Suppressor macrophage (primary cell): ENCODE data around the gene SART1.
A peak's percentile ranks its signal among the peaks of the same experiment; 100 is the strongest.
"Not testable (repeated sequence)": the region's sequence is repeated elsewhere in the genome, so short reads cannot be mapped to it uniquely, and the experiment has no call there.

Source experiments
- DNase-seq, 4 experiments: peaks; one replicate each; pipeline ENCODE4 v3.0.0-alpha.2; 2020 to 2022

Gene SART1

DNA sequence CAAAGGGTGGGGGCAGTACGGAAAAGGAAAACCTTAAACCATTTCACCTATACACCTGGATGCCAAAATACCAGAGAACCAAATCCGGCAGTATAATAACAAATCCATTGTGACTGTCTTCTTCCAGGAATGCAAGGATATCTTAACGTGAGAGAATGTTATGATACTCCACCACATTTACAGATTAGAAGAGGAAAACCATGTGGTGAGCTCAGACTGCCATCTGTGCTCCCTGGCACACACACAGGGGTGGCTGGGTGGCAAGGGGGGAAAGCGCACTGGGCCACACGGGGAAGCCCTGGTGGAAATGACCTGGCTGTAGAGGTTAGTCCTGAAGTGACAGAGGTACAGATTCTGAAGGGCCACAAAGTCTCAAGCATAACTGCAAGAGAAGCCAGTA, 30.5 kb downstream of the SART1 start:
- no peak for DNase-seq

DNA sequence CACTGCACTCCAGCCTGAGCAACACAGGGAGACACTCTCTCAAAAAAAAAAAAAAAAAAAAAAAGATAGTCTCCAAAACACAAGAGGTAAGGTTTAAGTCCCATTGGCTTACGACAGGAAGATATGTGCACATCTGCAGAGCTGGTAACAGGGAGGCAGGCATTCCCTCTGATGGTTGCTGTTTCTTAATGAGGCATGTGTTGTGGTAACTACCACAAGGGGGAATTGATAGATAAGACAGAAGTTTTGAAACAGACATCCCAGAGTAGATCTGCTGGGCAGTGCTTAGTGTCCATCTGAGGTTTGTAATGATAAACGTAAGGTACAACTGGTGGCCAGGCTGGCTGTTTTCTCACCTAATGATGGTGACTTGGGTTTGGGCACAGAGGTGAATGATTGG, 35.8 kb downstream of the SART1 start:
- DNase-seq, result no peak

DNA sequence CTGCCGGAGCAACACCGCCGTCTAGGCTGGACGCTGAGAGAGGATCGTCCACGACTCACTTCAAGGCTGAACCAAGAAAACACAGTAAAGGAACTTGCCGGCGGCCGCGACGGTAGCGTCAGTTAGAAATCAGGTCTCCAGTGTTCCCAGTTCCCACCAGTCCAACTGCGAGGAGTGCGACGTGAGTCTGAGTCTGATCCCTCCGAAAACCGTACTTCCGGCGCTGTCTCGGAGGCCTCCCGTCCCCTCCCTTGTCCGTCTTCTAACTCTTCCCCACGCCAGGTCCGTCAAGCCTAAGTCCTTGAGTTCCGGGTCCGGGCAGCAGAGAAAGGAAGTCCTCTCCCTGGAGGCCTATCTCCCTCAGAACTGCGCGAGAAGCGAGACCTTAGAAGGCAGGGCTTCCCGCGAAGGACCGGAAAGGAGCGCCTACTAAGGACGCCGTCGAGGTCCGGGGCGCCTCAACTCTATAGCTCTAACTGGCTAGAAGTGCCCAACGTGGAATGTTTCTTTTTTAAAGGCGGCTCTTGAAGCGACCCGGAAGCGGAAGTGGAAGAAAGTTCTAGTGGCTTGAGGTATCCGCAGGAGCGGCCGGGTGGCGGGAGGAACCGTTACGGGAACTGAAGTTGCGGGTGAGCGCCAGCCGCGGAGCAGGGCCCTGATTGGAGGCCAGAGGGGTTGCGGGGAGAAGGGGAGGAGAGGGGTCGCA, 40.6 kb downstream of the SART1 start, which contains the start of the genes BANF1 and EIF1AD:
TSS of gene BANF1 (plus strand) at position 562 of the 706 bp plus-strand sequence. CDS start 748 bp downstream, outside the sequence.
TSS of gene EIF1AD (minus strand) at position 216 of the 706 bp plus-strand sequence. CDS start 1,768 bp downstream, outside the sequence.
- peak; percentile 96 to 98 (median 96) for DNase-seq

DNA sequence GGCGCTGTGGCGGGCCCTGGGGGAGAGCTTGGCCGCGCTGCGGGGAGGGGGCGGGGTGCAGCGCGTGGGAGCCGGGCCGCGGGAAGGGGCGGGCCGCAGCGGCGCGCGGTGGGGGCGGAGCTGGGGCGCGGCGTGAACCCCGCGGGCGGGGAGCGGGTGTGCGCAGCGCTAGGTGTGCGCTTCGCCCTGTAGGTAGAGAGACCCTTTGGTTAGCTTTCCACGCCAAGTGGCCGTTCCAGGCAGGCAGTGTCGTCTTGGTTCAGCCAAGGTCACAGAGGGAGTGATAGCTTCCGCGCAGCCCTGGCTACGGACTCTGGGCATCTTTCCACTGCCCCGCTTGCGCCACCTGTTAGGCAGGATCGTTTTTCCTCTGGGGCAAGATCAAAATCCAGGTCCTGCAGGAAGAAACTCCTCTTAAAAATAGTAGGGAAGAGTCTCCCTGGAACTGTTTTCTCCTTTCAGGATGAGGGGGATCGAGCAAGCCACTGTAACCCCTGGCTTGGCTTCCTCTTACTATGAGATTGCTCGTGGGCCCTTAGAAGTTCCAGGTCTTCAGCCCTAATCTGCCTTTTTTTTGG, 41.2 kb downstream of the SART1 start:
- DNase-seq, result peak in 2 of 4 experiments; percentile 81 to 85

DNA sequence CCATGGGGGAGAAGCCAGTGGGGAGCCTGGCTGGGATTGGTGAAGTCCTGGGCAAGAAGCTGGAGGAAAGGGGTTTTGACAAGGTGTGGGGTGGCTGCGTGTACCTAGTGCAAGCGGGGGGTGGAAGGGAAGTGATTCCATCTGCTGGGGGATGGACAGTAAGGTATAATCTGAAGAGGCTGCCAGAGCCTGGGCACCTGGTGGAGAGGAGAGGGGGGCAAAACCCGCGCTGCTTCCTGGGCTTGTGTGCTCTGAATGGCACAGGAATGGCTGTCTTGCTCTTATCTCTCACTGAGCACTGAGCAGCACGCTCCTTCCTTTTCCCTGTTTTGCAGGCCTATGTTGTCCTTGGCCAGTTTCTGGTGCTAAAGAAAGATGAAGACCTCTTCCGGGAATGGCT, 41.8 kb downstream of the SART1 start:
- no peak for DNase-seq

DNA sequence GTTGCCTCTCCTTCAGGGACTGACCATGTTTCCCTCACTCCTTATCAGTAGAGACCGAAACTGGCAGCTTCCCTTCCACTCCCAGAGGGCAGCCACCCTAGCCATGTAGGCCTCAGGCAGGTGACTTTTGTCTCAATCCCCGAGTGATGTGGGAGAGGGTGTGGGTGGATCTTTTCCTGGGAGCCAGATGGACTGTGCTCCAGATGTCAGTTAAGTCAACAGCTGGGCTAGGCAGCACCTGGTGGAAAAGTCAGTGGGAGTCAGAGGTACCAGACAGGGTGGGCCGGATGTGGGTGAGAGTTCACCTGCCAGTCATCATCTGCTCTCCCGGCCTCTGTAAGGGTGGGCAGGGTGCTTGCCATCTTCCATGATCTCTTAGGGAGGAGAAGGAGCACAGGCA, 42.7 kb downstream of the SART1 start:
- no peak for DNase-seq

DNA sequence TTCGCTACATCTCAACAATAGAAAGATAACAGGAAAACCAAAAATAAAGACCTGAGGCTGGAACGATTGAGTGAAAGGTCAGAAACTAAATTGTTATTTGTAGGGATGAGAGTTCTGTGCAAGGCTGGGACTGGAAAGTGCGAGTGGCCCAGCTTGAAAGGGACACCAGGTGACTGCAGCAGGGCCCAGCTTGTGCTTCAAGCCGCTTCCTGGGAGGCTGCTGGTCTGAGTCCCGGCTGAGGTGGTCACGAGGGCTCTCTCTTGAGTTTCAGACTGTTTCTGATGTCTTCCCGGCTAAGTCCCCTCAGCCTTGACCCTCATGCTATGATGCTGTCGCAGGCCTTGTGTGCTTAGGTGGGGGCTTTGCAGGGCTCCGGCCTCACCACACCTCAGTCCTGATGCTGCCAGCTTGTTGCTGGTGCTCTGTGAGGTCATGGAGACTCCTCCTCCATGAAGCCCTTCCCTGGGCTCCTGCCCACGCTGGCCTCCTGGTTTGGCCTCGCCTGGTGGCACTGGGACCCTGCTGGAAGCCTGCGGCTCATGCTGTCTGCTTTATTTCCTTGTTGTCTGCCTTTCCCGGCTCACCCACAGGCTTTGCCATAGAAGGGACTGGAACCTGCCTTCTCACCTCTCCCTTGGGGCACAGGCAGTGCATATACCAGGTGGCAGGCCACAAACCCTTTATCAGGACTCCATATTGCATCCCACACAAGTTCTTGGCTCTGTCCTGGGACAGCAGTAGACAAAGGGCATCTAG, 44.8 kb downstream of the SART1 start:
- DNase-seq, result no peak

DNA sequence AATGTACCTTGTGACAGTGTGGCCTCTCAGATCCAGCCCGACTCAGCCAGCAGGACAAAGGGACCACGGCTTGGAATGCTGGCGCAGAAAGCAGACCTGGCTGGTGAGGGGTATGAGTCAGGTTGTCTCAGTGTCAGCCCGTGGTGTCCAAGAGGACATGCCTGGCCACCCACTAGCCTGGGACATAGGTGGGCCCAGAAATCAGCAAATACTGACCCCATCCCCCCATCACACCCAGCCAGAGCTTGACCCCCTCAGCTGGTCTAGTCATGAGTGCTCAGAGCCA, 45.3 kb downstream of the SART1 start:
- DNase-seq, result no peak

DNA sequence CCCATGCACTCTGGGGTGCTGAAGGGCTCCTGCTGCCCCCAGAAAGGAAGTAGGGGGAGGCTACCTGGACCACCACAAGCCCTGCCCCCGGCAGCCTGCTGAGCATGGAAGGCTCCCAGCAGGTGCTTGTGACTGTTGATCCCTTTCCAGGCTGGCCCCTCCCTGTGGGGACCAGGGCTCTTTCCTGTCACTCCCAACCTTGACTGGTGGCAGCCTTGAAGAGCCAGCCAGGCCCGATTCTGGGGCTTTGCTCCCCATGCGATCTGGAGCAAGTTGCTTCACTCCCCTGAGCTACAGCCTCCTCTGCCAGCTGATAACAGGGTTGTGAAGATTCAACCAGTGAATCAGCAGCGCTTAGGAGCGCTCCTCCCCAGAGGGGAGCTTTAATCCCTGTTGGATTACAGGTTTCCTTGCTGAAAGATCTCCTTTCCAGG, 45.7 kb downstream of the SART1 start:
- no peak for DNase-seq

DNA sequence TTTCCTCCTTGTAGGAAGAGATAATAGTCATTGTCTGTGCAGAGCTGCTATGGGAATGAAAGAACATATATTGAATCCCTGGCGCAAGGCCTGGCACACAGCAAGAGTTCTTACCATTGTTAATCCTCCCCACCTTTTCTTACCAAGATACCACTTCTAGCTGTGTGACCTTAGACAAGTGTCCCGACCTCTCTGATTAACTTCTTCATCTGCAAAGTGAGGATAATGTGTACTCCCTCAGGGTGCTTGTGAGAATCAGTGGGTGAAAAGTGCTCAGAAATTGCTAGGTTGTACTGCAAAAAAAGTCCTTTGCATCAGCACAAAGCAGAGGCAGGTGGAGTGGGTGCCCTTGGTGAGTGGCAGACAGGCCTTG, 46.5 kb downstream of the SART1 start:
- no peak for DNase-seq

DNA sequence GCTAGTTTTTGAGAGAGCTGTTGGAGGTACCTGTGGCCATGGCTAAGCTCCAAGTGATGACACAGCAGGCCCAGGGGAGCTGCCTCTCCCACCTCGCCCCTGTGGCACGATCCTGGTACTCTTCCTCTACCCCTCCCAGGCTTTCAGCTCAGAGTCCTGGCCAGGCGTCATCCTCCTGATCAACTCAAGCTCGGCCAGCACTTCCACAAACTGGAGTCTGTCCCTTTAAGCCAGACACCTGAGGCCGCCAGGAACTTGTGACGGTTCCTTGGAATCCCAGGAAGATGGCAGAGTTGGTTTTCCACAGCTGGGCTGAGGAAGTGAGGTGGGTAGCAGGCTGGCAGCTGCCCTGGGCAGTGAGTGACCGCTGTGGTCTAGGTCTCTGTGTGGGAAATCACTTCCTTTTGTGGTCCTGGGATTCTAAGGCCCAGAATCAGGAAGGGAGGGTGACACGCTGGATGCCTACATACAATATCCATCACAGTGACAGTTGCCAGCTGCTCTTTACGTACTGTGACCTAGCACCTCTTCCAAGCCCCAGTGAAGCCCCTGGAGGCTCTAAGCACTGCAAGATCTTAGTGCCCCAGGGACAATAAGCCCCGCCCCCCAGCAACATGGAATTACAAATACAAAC, 47.1 kb downstream of the SART1 start:
- peak; percentile 44 to 61 (median 52) for DNase-seq

DNA sequence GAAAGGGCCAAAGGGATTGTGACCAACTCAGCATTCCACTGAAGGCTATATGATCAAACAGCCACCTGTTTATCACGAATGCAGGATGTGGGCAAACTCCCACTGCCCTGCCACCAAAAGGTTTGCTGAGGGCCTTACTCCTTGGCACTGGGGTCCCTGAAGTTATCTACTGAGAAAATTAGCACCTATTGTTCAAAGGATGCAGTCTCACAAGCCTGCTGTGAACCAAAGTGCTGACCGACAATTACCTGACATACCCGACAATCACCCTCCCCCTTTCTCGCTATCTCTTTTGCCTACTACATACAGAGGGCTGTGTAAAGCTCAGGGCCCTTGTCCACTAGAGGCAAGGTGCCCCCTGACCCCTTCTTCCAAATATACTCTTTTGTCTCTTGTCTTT, 48.5 kb downstream of the SART1 start:
- not testable (repeated sequence) for DNase-seq

DNA sequence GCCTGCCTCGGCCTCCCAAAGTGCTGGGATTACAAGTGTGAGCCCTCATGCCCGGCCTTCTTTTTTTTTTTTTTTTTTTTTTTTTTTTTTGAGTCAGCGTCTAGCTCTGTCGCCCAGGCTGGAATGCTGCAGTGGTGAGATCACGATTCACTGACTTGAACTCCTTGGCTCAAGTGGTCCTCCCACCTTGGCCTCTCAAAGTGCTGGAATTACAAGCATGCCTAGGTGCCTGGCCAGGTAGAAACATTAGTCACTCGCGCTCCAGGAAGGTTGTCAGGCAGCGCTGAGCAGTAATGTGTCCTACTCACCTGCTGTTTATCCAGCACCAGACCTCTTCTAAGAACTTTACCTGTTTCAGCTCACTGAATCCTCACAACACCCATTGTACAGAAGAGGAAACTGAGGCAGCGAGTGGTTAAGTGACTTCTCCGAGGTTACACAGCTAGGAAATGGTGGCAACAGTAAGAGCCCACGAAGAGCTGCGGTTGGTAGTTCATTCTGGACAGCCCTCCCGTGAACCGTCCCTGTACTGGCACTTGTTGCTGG, 49.8 kb downstream of the SART1 start:
- DNase-seq, result no peak

DNA sequence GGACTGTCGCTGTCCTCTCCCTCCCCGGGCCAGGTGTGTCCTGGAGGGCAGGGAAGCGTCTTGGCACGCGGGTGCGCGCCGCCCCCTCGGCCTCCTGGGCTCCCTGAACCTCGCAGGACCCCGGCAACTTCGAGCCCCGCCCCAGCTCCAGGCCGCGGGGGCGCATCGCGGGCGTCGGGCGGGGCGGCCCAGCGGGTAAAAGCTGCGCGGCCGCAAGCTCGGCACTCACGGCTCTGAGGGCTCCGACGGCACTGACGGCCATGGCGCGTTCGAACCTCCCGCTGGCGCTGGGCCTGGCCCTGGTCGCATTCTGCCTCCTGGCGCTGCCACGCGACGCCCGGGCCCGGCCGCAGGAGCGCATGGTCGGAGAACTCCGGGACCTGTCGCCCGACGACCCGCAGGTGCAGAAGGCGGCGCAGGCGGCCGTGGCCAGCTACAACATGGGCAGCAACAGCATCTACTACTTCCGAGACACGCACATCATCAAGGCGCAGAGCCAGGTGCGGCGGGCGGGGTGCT, 50.3 kb downstream of the SART1 start, which contains the start of gene CST6:
TSS of gene CST6 (plus strand) at position 224 of the 519 bp plus-strand sequence. CDS start at position 261, 37 bp downstream.
- DNase-seq, result peak in 1 of 4 experiments; percentile 18

DNA sequence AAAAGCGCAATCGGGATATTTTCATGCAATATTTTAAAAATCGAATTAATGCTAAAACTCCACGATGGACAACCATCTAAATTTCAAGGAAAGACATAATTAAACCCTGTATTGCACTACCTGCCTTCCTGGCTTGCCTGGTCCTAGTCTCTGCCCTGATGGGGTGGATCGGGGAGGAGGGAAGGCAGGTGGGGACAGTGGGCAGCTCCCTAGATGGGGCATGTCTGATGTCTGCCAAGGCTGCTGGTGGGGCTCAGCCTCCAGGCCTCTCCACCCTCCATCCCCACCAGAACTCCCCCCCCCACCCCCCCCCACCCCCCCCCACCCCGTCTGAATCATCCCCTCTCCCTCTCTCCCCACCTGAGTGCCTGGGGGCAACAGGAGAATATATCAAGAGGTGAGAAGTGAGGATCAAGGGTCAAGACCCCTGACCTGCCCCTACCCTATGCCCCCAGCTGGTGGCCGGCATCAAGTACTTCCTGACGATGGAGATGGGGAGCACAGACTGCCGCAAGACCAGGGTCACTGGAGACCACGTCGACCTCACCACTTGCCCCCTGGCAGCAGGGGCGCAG, 50.9 kb downstream of the SART1 start:
- DNase-seq, result no peak

DNA sequence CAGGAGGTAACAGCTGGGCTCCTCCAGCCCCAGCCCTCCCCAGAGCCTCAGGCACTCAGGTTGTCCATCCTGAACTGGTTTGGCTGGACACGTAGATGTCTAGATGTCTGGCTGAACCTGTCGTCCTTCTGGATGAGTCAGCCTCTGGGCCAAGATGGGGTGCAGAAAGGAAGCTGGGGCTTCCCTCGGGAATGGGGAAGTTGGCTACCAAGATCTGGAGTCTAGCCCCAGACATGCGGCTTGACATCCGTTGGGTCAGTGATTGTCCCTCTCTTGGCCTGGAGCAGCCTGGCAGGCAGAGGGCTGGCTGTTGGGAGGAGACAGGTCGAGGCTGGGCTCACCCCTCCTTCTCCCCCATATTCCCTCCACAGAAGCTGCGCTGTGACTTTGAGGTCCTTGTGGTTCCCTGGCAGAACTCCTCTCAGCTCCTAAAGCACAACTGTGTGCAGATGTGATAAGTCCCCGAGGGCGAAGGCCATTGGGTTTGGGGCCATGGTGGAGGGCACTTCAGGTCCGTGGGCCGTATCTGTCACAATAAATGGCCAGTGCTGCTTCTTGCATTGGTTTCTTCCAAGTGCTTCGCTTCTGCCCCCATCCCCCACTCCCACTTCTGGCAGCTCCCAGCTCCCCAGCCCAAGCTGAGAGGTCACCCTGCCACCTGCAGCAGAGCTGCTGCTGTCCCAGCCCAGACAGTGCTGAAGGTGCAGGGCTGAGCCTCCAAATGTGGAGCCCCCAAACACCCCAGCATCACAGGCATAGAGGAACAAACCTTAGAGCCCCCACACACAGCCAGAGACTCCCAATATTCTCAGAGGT, 51.6 kb downstream of the SART1 start:
- DNase-seq, result peak; percentile 72 to 88 (median 85)

DNA sequence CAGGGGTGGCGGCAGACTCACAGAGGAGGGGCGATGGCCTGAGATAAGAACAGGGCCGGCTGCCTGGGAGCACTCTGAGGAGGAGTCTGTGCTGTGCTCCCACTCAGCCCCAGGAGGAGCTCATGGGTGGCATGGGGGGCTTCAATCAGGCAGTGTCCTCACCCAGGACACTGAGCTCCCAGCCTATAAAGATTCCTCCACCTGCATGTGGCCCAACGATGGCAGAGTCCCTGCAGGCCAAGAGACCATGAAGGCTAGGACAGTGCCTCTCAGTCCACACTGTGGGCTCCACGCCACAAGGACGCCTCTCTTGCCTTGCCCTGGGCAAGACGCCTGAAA, 52.2 kb downstream of the SART1 start:
- no peak for DNase-seq

DNA sequence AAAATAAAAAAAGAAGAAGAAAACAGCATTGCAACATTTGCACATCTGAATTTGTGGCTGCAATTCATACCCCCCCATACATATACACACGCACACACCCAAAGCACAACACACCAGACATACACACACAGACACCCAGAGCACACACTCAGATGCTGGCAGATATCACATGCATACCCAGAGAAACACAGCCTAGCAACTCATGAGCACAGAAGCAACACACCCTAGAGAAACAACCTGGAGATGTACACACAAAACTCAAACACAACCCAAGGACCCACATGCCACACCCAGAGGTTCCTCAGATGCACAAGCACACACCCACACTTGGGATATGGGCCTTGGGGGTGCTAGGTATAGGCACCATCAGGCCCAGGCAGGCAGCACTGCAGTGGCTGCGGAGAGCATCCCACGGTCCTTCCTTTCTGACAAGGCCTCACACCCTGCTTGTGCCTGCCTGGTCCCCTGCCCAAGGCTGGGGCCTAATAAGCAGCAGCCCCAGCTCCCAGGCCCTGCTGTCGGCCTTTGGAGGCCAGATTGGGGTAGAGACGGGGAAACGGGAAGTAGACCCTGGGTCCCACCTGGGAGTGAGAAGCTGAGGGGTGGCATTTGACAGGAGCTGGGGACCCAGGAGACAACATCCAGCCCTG, 53.4 kb downstream of the SART1 start:
- peak in 1 of 4 experiments; percentile 21 for DNase-seq

DNA sequence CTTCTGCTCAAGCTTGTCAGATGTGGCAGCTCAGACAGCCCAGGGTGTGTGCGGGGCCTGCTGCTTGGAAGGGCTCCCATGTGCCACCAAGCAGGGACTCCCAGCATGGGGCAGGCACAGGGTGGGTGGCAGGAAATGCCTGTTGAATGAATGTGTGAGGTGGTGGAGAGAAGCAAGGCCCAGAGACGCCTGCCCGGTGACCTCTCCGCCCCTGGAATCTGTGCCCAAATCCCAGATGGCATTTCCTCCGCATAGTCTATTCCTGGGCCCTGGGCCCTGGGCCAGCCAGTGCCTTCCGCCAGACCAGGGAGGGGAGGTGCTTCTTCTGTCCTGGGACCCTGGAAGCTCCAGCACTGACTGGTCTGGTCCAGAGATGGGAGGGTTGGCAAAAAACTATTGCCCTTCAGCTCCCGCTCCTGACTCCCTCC, 53.9 kb downstream of the SART1 start:
- no peak for DNase-seq

DNA sequence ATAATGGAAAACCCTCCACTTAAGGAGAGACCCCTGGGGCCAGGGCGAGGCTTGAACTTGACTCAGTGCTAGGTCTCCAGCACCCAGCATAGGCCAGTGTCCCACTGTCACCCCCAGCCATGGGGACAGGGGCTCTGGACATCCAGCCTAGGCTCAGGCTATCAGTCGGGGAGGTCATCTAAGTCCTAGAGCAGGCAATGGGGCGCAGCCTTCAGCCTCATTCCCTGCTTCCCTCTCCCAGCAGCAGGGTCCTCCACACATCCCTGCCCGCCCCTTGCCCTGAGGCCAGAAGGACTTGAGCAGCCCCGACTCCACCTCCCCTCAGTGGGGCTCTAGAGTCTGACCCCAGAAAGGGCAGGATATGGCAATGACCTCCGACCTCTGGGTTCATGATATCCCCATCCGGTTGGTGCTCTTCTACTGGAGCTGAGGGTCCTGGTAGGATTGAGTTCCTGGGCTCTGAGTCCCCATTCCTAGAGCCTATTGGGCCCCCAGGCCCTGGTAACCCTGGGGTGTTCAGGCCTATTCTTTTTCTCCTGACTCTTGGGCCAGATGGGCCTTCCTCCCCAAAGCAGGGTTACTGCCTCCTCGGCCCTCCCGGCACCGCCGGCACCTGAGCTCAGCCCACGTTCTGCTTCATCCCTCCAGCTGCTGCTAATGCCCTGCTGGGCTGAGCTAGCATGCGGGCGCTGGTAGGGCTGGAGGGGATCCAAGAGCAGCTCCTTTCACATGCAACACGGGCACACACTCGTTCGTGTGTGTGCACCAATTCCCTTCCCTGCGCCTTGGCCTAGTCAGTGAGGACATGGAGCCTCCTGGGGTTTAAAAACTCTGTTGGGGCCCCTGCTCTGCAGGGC, 54.6 kb downstream of the SART1 start:
- no peak for DNase-seq
